Measurements from ENCODE around the gene CPSF3.
A peak's percentile ranks its signal among the peaks of the same experiment; 100 is the strongest.

The CPSF3 gene

DNA sequence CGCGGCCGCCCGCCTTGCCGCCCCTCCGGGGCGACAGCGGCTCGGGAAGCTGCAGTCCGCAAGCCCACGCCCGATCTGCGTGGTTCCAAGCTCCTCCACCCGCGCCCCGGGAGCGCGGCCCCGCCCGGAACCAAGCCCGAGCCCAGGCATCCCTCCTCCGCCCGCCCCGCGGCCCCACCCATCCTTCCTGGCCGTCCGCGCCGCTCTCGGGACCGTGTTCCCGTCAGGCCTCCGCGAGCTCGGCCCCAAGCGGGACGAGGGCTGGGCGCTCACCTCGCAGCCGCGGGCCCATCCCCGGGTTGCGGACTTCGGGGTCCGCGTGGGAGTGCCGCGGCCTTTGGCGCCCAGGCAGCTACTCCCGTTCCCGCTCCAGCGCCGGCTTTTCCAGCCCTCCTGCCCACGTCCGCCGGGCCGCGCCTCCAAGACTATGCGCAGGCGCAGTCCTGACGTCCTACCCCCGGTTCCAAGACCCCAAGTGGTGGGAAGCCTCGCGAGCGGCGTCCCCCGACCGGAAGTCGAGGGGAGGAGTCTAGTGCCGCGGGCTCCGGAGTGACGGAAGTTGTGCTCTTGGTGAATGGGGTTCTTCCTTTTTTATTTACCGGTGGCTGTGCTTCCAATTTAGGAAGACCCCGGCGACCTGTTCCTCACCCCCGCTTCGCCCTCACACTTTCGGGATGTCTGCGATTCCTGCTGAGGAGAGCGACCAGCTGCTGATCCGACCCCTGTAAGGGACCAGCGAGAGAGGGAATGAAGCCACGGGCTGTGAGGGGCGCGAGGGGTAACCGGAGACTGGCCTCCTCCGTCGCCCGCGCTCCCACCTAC, at the start of gene CPSF3, which contains the start of gene ITGB1BP1:
Gene CPSF3, plus strand, starts transcription at position 555 of the 822 bp plus-strand sequence. Its CDS starts 120 bp downstream, at position 675.
Gene ITGB1BP1, minus strand, starts transcription at position 429 of the 822 bp plus-strand sequence. CDS start 4,831 bp downstream, outside the sequence.
- Histone ChIP-seq H3F3A (ENCODE audit: control insufficient read depth, insufficient read depth) (no peaks in the 10 kb centered on the region), H3K27ac (ENCODE audit: low read depth, low read length) (peak within 1 kb of the TSS; percentile 67), H3K4me3 (ENCODE audit: low read length) (peak within 1 kb of the TSS; percentile 85), H3K79me2 (ENCODE audit: control insufficient read depth, low read length) (peaks cover 87% of the 10 kb centered on the region), H3K4me1 (ENCODE audit: control insufficient read depth, low read length) (peaks cover 35% of the 10 kb centered on the region), H3K4me2 (ENCODE audit: low read length) (peak within 1 kb of the TSS; percentile 83), H3K36me3 (ENCODE audit: control insufficient read depth, low read length) (peaks cover 36% of the 10 kb centered on the region), H3K9me2 (replicated peaks; ENCODE audit: control insufficient read depth, low read length) (no peaks in the 10 kb centered on the region), H3K9me3 (ENCODE audit: control insufficient read depth, insufficient read depth, low read length) (no peaks in the 10 kb centered on the region), H4K20me1 (ENCODE audit: control insufficient read depth, insufficient read depth, low read depth, low read length) (peaks cover 7% of the 10 kb centered on the region; the same call in 1 of the 2 replicates), H3K27me3 (ENCODE audit: control insufficient read depth, low read length) (no peaks in the 10 kb centered on the region)
- TF ChIP-seq CTCF (IDR thresholded peaks at IDR 0.05; ENCODE audit: low read depth, low read length, poor library complexity, severe bottlenecking), result no peak
- no peak for TF ChIP-seq EZH2phosphoT487 (IDR thresholded peaks at IDR 0.05; ENCODE audit: borderline replicate concordance, low read length)

DNA sequence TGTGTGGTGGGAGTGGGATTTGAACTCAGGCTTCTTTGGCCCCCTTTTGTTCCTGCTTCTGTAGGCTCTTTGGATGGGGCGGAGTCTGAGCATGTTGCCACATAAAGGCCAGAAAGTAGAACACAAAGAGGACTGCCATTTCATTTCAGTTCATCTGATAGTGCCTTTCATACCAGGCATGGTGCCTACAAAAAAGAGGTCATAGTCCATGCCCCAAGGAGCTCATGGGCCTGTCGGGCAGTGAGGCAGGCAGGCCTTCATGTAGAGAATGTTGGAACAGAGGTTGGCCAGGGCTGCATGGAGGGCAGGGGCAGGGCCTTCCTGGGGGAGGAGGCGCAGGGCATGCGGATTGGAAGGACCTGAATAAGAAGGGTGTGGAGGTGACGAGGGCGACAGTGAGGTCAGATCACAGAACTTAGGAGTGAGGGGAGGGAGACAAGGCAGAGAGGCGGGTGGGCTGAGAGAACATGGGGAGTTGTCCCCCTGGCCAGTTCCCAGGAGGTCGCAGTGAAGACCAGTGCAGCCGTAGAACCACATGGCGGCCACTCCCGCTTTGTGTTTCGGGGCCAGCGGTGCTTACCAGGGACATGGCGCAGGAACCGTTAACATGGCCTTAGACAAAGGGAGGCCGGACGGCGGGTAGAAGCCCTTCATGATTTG, 49.3 kb upstream of the CPSF3 start:
- Histone ChIP-seq H4K20me1 (ENCODE audit: control insufficient read depth, insufficient read depth, low read depth, low read length) (no peaks in the 10 kb centered on the region), H3F3A (ENCODE audit: control insufficient read depth, insufficient read depth) (no peaks in the 10 kb centered on the region), H3K4me1 (ENCODE audit: control insufficient read depth, low read length) (peaks cover 10% of the 10 kb centered on the region), H3K4me3 (ENCODE audit: low read length) (no peak overlapping the region), H3K27me3 (ENCODE audit: control insufficient read depth, low read length) (peaks cover 22% of the 10 kb centered on the region; the same call in 1 of the 2 replicates), H3K4me2 (ENCODE audit: low read length) (no peak overlapping the region), H3K79me2 (ENCODE audit: control insufficient read depth, low read length) (no peaks in the 10 kb centered on the region), H3K9me2 (replicated peaks; ENCODE audit: control insufficient read depth, low read length) (no peaks in the 10 kb centered on the region), H3K9me3 (ENCODE audit: control insufficient read depth, insufficient read depth, low read length) (no peaks in the 10 kb centered on the region), H3K27ac (ENCODE audit: low read depth, low read length) (no peak overlapping the region), H3K36me3 (ENCODE audit: control insufficient read depth, low read length) (no peaks in the 10 kb centered on the region)
- TF ChIP-seq CTCF (IDR thresholded peaks at IDR 0.05; ENCODE audit: low read depth, low read length, poor library complexity, severe bottlenecking), result no peak
- TF ChIP-seq EZH2phosphoT487 (IDR thresholded peaks at IDR 0.05; ENCODE audit: borderline replicate concordance, low read length), result no peak

- no peak for TF ChIP-seq EZH2phosphoT487 (IDR thresholded peaks at IDR 0.05; ENCODE audit: borderline replicate concordance, low read length)
- peak; percentile 62 for TF ChIP-seq CTCF (IDR thresholded peaks at IDR 0.05; ENCODE audit: low read depth, low read length, poor library complexity, severe bottlenecking)
- H3K27ac ChIP-seq (ENCODE audit: low read depth, low read length), result no peak overlapping the region
- no peak overlapping the region for H3K4me2 ChIP-seq (ENCODE audit: low read length)
- no peaks in the 10 kb centered on the region for H3F3A ChIP-seq (ENCODE audit: control insufficient read depth, insufficient read depth)
- H3K9me3 ChIP-seq (ENCODE audit: control insufficient read depth, insufficient read depth, low read length), result no peaks in the 10 kb centered on the region
- H4K20me1 ChIP-seq (ENCODE audit: control insufficient read depth, insufficient read depth, low read depth, low read length), result no peaks in the 10 kb centered on the region
- H3K36me3 ChIP-seq (ENCODE audit: control insufficient read depth, low read length), result no peaks in the 10 kb centered on the region
- no peak overlapping the region for H3K4me3 ChIP-seq (ENCODE audit: low read length)
- H3K4me1 ChIP-seq (ENCODE audit: control insufficient read depth, low read length), result peaks cover 10% of the 10 kb centered on the region
- H3K27me3 ChIP-seq (ENCODE audit: control insufficient read depth, low read length), result peaks cover 14% of the 10 kb centered on the region; the same call in 1 of the 2 replicates
- H3K9me2 ChIP-seq (replicated peaks; ENCODE audit: control insufficient read depth, low read length), result no peaks in the 10 kb centered on the region
- no peaks in the 10 kb centered on the region for H3K79me2 ChIP-seq (ENCODE audit: control insufficient read depth, low read length)
Measured at GRCh38 chr2:9375857-9376428, 47.5 kb upstream of the CPSF3 start.
